ENCODE measurements around the gene CADPS.

The CADPS gene

GRCh38 chr3:62376454-62376720 is 498.8 kb downstream of the CADPS start:
- H3K4me3 ChIP-seq (ENCODE audit: low read depth, low read length): no peak overlapping the region
- no peak for DNase-seq (ENCODE audit: low read depth)
- TF ChIP-seq, protein P1, sequence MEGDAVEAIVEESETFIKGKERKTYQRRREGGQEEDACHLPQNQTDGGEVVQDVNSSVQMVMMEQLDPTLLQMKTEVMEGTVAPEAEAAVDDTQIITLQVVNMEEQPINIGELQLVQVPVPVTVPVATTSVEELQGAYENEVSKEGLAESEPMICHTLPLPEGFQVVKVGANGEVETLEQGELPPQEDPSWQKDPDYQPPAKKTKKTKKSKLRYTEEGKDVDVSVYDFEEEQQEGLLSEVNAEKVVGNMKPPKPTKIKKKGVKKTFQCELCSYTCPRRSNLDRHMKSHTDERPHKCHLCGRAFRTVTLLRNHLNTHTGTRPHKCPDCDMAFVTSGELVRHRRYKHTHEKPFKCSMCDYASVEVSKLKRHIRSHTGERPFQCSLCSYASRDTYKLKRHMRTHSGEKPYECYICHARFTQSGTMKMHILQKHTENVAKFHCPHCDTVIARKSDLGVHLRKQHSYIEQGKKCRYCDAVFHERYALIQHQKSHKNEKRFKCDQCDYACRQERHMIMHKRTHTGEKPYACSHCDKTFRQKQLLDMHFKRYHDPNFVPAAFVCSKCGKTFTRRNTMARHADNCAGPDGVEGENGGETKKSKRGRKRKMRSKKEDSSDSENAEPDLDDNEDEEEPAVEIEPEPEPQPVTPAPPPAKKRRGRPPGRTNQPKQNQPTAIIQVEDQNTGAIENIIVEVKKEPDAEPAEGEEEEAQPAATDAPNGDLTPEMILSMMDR (IDR thresholded peaks at IDR 0.05; ENCODE audit: low read depth, low read length, missing control alignments): no peak

DNA sequence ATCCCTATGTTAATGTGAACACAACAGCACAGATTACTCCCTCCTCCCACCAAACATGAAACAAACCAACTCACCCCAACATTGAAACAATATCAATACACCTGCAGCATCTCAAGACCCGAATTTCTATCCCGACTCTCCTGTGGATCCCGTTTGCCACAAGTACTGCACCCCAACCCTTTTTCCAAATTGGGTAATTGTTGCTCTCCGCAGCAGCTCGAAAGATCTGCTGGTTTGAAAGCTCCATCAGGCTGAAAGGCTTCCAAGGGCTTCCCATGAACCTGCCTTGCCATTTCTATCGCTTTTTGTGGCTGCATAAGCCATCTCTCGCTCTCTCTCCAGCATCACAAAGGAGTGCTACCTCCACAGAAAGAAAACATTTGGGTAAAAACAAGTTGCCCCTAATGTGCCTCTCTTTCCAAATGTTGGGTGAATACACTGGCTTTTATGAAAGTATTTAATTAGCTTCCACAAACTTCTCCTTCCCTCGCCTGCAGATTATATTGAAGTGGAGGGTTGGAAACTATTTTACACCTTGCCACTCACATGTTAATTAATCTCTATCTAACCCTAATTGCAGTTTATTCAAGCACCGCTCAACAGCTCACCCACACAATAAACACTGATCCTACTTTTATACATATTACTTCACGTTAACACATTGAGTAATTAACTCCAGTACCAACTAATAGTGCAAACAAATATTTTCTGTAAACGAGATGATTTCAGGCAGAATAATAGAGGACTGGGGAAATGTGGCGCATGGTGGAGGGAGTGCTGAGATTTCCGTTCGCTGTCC is 499.4 kb downstream of the CADPS start:
- no peak overlapping the region for H3K4me3 ChIP-seq (ENCODE audit: low read depth, low read length)
- TF ChIP-seq, protein P1 (IDR thresholded peaks at IDR 0.05; ENCODE audit: low read depth, low read length, missing control alignments): no peak
- no peak for DNase-seq (ENCODE audit: low read depth)

GRCh38 chr3:62374341-62375218 is 500.6 kb downstream of the CADPS start:
- no peak for DNase-seq (ENCODE audit: low read depth)
- TF ChIP-seq, protein P1 (IDR thresholded peaks at IDR 0.05; ENCODE audit: low read depth, low read length, missing control alignments): no peak

GRCh38 chr3:62373714-62374333 is 501.4 kb downstream of the CADPS start:
- TF ChIP-seq, protein P1 (IDR thresholded peaks at IDR 0.05; ENCODE audit: low read depth, low read length, missing control alignments): no peak
- no peak for DNase-seq (ENCODE audit: low read depth)
- H3K4me3 ChIP-seq (ENCODE audit: low read depth, low read length): no peak overlapping the region

More at GRCh38 chr3:62374341-62375218, 500.6 kb downstream of the CADPS start:
- H3K4me3 ChIP-seq (ENCODE audit: low read depth, low read length): no peak overlapping the region

DNA sequence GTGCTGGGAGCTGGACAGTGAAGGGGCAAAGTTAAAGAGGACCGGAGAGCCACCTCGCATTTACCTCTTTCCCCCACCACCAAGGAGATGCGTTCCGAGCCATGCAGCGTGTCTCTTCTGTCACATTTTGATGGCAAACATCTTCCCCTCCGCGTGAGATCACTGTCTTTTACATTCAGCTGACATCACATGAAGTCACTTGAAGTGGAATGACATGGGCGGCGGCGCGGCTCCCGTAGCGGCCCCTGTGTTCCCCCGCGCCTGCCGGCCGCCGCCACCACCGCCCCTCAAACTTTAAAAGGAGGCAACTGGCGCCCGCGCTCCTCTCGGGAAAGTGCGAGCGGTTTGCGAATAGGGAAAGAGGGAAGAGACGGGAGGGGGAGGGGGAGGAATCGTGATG is 502.0 kb downstream of the CADPS start, which contains the start of gene FEZF2:
Gene FEZF2 (minus strand): TSS at position 336 of the 400 bp plus-strand sequence. CDS start 682 bp downstream, outside the sequence.
- TF ChIP-seq, protein P1 (IDR thresholded peaks at IDR 0.05; ENCODE audit: low read depth, low read length, missing control alignments): no peak
- no peak within 1 kb of the TSS for H3K4me3 ChIP-seq (ENCODE audit: low read depth, low read length)
- no peak for DNase-seq (ENCODE audit: low read depth)

- H3K4me3 ChIP-seq (ENCODE audit: low read depth, low read length): no peak overlapping the region
- TF ChIP-seq, protein P1 (IDR thresholded peaks at IDR 0.05; ENCODE audit: low read depth, low read length, missing control alignments): no peak
- no peak for DNase-seq (ENCODE audit: low read depth)
Measured at GRCh38 chr3:62372621-62373041, 502.6 kb downstream of the CADPS start.

All from GM12864 (cell line).